ENCODE results near the gene ACVRL1.

- TF ChIP-seq POLR2A (IDR thresholded peaks at IDR 0.05) (no peak), CTCF (IDR thresholded peaks at IDR 0.05) (no peak)
Observed at GRCh38 chr12:51867371-51867770, 39.9 kb upstream of the ACVRL1 start.
